GM21786 (cell line): Measurements from ENCODE around the gene PSAPL1.

Experiments
- ATAC-seq: cut with Tn5 transposase; IDR thresholded peaks from one replicate; pipeline ENCODE4 v1.9.1; 2021; ENCODE audit not compliant: unreplicated experiment

The PSAPL1 gene, protein sequence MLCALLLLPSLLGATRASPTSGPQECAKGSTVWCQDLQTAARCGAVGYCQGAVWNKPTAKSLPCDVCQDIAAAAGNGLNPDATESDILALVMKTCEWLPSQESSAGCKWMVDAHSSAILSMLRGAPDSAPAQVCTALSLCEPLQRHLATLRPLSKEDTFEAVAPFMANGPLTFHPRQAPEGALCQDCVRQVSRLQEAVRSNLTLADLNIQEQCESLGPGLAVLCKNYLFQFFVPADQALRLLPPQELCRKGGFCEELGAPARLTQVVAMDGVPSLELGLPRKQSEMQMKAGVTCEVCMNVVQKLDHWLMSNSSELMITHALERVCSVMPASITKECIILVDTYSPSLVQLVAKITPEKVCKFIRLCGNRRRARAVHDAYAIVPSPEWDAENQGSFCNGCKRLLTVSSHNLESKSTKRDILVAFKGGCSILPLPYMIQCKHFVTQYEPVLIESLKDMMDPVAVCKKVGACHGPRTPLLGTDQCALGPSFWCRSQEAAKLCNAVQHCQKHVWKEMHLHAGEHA

DNA sequence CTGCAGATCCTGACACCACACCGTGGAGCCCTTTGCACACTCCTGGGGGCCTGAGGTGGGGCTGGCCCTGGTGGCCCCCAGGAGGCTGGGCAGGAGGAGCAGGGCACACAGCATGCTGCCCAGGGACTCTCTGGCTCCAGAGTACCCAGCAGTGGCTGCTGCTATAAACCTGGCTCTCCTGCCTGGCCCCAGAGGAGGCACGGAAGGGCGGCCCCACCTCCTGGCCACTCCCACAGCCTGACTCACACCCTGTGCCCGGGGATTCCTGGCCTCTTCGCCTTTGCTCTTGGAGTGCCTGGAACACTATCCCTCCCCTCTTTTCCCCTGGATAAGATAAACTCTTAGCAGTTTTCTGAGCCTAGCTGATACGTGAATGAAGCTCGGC lies at the start of gene PSAPL1:
Gene PSAPL1 (minus strand): TSS at position 165 of the 385 bp plus-strand sequence. CDS start 51 bp downstream, at position 114.
- ATAC-seq, result no peak

GRCh38 chr4:7481227-7481626 lies 46.5 kb upstream of the PSAPL1 start:
- no peak for ATAC-seq

- ATAC-seq, result no peak
These were observed 45.7 kb upstream of the PSAPL1 start for GRCh38 chr4:7480423-7480822.

GRCh38 chr4:7478665-7479064 lies 43.9 kb upstream of the PSAPL1 start:
- ATAC-seq, result no peak

GRCh38 chr4:7477695-7478094 lies 43.0 kb upstream of the PSAPL1 start:
- ATAC-seq, result no peak

DNA sequence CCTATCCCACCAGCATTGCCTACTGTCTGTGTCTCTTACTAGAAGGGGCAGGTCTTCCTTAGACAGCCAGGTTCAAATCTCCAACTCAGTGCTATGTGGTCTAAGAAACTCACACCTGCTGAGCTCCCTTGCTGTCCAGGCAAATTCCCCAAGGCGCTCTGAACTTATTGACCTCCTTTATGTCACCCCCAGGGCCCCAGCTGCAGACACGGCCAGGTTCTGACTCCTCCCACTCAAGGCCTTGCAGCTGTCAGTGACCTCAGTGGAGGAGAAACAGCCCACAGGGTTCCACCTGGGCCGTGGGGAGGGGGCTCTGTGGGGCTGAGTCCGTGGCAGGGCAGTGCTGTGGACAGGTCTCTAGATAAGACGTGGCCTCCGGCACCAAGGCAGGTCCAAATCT lies 42.1 kb upstream of the PSAPL1 start:
- ATAC-seq, result no peak

DNA sequence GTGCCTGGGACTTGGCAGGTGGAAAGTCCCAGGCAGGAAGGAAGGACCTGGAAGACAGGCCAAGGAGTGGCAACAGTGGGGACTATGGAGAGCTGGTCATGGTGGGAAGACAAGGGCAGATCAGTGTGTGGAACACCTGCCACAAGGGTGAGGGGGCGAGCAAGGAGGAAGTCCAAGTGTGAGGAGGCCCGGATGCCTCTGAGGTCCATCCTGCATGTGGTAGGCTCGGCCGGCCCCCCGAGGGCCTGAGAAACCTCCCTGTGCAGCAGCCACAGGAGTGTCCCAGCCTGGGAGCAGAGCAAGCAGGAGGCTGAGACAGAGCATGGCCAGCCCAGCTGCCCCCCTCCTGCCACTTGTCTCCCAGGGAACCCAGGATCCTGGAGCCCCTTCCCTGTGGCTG lies 40.5 kb upstream of the PSAPL1 start:
- ATAC-seq, result no peak

- no peak for ATAC-seq
These were observed 39.6 kb upstream of the PSAPL1 start for GRCh38 chr4:7474320-7474719.

DNA sequence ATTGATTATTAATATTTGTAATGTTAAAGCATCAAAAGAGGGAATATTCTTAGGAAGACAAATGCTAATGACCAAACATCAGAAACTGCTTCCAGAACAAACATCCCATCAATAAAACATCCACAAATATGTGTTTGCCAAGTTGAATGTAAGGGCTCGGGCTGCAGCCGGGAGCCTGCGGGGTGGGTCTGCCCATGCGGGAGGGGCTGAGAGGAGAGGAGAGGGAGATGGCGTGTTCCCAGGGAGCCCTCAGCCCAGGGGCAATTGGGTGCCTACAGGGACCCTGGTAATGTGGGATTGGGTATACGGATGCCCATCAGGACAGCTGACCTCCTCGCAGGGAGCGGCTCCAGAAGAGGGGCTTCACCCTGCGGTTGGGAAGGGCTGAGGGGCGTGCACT lies 38.4 kb upstream of the PSAPL1 start:
- ATAC-seq, result no peak

DNA sequence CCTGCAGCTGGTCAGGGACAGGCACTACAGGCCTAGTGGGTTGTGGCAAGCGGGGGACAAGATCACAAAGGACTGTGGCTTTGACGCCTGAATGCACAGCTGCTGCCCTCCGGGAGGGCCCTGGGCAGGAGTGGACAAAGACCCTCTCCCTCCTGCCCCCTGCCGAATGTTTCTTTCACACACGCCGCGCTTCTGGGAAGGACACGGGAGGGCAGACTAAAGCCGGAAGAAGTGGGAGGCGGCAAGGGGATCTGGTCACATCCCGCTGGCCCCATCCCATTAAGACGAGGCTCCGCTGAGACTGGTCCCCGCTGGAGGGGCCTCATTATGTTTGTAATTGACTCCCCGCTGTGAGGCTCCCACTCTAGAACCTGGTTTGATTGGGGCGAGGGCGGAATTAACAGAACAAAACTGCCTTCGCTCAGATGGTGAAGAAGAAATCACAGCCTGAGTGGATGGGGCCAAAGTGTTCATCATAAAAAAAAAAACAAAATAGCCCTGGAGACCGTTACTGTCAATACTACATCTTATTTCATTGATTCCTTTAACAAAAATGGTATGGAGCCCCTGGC lies 37.8 kb upstream of the PSAPL1 start:
- ATAC-seq, result no peak

GRCh38 chr4:7470522-7471128 lies 35.9 kb upstream of the PSAPL1 start:
- ATAC-seq, result no peak

DNA sequence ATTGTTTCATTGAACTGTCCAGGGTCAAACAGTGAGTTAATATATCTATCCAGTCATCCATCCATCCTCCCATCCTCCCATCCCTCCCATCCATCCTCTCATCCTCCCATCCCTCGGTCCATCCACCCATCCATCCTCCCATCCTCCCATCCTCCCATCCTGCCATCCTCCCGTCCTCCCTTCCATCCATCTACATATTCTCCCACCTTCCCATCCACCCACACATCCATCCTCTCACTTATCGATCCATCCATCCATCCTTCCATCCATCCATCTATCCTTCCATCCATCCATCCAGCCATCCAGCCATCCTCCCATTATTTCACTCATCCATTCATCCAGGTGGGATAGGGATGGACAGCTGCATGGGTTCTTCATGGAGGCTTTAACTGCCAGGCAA lies 35.4 kb upstream of the PSAPL1 start:
- ATAC-seq, result no peak

DNA sequence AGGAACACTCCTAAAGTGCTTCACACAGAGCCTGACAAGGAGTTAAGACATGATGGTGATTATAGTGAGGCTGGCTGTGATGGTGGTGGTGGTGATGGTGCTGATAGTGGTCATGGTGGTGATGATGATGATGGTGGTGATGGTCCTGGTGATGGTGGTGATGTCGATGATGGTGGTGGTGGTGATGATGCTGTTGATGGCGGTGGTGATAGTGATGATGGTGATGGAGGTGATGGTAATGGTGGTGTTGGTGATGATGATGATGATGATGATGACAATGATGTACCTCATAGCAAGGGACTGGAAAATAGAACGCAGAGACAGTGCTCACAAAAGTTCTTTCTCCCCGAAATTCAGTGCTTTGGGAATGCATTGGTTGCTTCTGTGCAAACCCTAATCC lies 34.3 kb upstream of the PSAPL1 start:
- ATAC-seq, result no peak

DNA sequence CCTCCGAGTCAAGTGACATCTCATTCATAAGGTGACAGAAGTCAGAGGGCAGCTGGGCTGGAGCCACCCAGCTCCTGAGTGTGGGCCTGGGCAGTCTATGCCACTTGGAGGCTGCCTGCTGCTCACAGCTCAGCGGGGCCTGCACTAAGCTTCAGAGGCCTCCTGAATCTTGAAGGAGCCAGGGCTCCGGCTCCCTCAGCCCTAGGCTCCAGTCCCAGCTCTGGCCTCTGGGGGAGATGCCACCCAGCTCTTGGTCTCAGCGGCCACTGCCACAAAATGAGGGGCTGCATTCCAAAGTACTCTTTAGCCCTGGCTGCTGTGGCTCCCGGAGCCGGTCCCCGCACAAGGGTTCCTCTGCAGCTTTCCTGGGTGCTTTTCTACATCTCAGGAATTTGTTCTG lies 32.7 kb upstream of the PSAPL1 start:
- ATAC-seq, result no peak

- ATAC-seq, result no peak
These were observed 32.2 kb upstream of the PSAPL1 start for GRCh38 chr4:7466904-7467303.

GRCh38 chr4:7466215-7466614 lies 31.5 kb upstream of the PSAPL1 start:
- ATAC-seq, result no peak

- ATAC-seq, result no peak
These were observed 30.3 kb upstream of the PSAPL1 start for GRCh38 chr4:7465017-7465416.

GRCh38 chr4:7464259-7464655 lies 29.5 kb upstream of the PSAPL1 start:
- no peak for ATAC-seq

DNA sequence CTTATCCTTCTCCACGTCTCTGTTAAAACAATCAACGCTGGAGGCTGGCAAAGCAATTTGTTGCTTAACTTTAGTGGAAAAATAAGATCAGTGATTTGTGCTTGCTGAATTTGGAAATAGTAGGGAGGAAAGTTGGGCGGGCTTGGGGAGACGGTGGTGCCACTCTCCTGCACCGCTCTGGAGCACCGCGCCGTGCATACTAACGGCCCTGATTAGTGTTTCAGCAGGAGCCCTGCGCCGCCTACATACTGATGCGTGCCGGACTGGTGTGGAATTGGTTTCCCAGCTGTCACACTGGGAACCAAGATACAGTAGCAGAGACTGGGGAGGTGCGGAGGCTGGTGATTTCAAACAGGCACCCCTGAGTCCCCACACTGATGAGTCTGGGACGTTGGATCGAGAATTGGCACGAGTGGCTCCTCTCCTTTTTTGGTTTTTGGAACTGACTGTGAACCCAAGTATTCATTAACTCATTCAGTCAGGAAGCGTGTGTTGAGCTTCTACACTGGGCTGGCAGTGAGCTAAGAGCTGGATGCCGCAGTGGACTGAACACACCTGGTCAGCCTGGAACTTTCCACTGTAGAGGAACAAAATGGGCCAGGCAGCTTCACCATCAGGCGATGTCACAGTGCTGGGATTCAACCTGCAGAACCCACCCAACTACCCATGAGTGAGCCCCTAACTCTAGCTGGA lies 29.0 kb upstream of the PSAPL1 start:
- ATAC-seq, result no peak

GRCh38 chr4:7462509-7462971 lies 27.8 kb upstream of the PSAPL1 start:
- no peak for ATAC-seq

- no peak for ATAC-seq
These were observed 26.5 kb upstream of the PSAPL1 start for GRCh38 chr4:7461230-7461629.
